ENCODE results near the gene SH3GL2. TPM values are rescaled to one million over a fixed set of nuclear protein-coding genes. Genes with fewer than 3 reads are reported as not detected.

SH3GL2 gene
- total and polyA plus RNA-seq, 2 donors (not counting 3 experiments of a cell fraction or from before 2014, with no cell fraction given), result 0.12 TPM; not detected in 1

DNA sequence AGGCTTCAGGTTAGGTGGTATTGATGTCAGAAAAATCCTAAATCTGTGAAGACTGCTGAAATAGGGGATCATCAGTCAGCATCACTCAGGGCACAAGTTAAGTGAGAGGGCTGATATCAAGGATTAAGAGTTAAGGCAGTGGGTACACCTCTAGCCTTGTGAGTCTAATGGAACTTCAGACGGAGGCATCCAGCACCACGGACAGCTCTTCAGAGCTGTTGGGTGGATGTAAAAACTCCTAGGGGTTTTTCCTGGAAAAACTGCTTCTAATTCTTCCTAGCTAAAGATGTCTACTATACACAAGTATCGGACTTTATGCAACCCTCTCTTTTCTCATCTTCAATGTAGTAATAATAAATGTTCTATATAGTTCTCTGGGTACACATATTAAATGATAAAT lies 165.9 kb downstream of the SH3GL2 start:
- Histone ChIP-seq H2AFZ (ENCODE audit: low read depth, low read length) (no peak overlapping the region), H3K4me2 (ENCODE audit: insufficient read depth, low read length) (no peak overlapping the region), H3K4me1 (ENCODE audit: control insufficient read depth, extremely low read depth, insufficient read depth, low read length) (no peaks in the 10 kb centered on the region), H3K9me1 (replicated peaks; ENCODE audit: control insufficient read depth, extremely low read depth, insufficient read depth, low read length) (no peaks in the 10 kb centered on the region), H3K9ac (replicated peaks; ENCODE audit: extremely low read depth, insufficient read depth, low read length) (no peak overlapping the region), H3K4me3 (replicated peaks in 1 of 3; ENCODE audit: insufficient read depth in 1 of 3, low read depth in 1 of 3, low read length in 3 of 3) (no peak overlapping the region), H3K27me3 (ENCODE audit: control insufficient read depth in 2 of 2, insufficient read depth in 2 of 2, low read length in 2 of 2) (no peaks in the 10 kb centered on the region), H4K20me1 (replicated peaks; ENCODE audit: control insufficient read depth, extremely low read depth, insufficient read depth, low read length) (no peaks in the 10 kb centered on the region), H3K36me3 (ENCODE audit: control insufficient read depth in 2 of 2, extremely low read depth in 1 of 2, insufficient read depth in 2 of 2, low read length in 2 of 2) (no peaks in the 10 kb centered on the region), H3K79me2 (ENCODE audit: control insufficient read depth, insufficient read depth, low read length) (no peaks in the 10 kb centered on the region), H3K9me3 (replicated peaks; ENCODE audit: control insufficient read depth, insufficient read depth, low read length) (no peaks in the 10 kb centered on the region), H3K27ac (ENCODE audit: insufficient read depth, low read depth, low read length) (no peak overlapping the region)
- POLR2A ChIA-PET, result interaction anchor here (0.6 kb wide), 1 partner anchor 1278 kb away, joined by 7 read pairs; no protein-coding TSS in a partner anchor
- intact Hi-C loops (cut with micrococcal nuclease), result no loop called here
- dilution Hi-C loops (cut with MboI; ENCODE audit: extremely low pct_ligation_motif_present, low sequenced_read_pairs), result no loop called here
- FAIRE-seq (no peak), DNase-seq (ENCODE audit: low read depth, low spot score) (peak; percentile 3)
- TF ChIP-seq, protein P1, sequence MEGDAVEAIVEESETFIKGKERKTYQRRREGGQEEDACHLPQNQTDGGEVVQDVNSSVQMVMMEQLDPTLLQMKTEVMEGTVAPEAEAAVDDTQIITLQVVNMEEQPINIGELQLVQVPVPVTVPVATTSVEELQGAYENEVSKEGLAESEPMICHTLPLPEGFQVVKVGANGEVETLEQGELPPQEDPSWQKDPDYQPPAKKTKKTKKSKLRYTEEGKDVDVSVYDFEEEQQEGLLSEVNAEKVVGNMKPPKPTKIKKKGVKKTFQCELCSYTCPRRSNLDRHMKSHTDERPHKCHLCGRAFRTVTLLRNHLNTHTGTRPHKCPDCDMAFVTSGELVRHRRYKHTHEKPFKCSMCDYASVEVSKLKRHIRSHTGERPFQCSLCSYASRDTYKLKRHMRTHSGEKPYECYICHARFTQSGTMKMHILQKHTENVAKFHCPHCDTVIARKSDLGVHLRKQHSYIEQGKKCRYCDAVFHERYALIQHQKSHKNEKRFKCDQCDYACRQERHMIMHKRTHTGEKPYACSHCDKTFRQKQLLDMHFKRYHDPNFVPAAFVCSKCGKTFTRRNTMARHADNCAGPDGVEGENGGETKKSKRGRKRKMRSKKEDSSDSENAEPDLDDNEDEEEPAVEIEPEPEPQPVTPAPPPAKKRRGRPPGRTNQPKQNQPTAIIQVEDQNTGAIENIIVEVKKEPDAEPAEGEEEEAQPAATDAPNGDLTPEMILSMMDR (IDR thresholded peaks at IDR 0.05; ENCODE audit: extremely low read depth in 1 of 2, insufficient read depth in 1 of 2, low read depth in 1 of 2, low read length in 2 of 2), result no peak
- CTCF ChIA-PET, result no interaction called here
- no TSS peak for BruUV-seq (replicated peaks)

DNA sequence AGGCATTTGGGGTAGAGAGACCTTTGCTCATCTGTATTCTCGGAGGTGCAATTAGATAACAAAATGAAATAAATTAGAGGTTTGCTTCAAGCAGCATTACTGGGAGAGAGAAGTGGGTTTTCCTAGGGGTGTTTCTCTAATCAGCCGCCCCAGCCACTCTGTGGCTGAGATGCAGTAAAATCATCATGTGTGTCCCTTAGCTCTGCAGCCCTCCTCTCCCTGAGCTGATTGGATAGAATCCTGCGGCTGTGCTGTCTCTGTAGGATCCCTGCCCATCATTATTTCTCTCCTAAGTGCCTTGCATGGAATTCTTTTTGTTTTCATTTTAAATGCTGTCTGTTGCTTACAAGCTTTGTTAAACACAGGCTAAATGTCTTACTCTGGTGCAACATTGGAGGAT lies 171.4 kb downstream of the SH3GL2 start:
- H3K36me3 ChIP-seq (ENCODE audit: control insufficient read depth in 2 of 2, extremely low read depth in 1 of 2, insufficient read depth in 2 of 2, low read length in 2 of 2), result no peaks in the 10 kb centered on the region
- no peak overlapping the region for H3K4me3 ChIP-seq (replicated peaks in 1 of 3; ENCODE audit: insufficient read depth in 1 of 3, low read depth in 1 of 3, low read length in 3 of 3)
- no peaks in the 10 kb centered on the region for H3K79me2 ChIP-seq (ENCODE audit: control insufficient read depth, insufficient read depth, low read length)
- no peak for TF ChIP-seq EZH2 (IDR thresholded peaks at IDR 0.05; ENCODE audit: borderline replicate concordance, low read depth, low read length, severe bottlenecking)
- no peak for TF ChIP-seq JUN (IDR thresholded peaks at IDR 0.05; ENCODE audit: borderline replicate concordance, insufficient read depth, insufficient read length, low read depth)
- TF ChIP-seq FOS (IDR thresholded peaks at IDR 0.05; ENCODE audit: borderline replicate concordance, insufficient read depth, low read length), result no peak
- TF ChIP-seq, protein P1 (IDR thresholded peaks at IDR 0.05; ENCODE audit: extremely low read depth in 1 of 2, insufficient read depth in 1 of 2, low read depth in 1 of 2, low read length in 2 of 2), result no peak
- ChIA-PET CTCF (no interaction called here), POLR2A (no interaction called here)
- H2AFZ ChIP-seq (ENCODE audit: low read depth, low read length), result no peak overlapping the region
- BruUV-seq (replicated peaks), result no TSS peak
- no peak overlapping the region for H3K9ac ChIP-seq (replicated peaks; ENCODE audit: extremely low read depth, insufficient read depth, low read length)
- H3K9me1 ChIP-seq (replicated peaks; ENCODE audit: control insufficient read depth, extremely low read depth, insufficient read depth, low read length), result no peaks in the 10 kb centered on the region
- no peak for DNase-seq (ENCODE audit: low read depth, low spot score)
- dilution Hi-C loops (cut with MboI; ENCODE audit: extremely low pct_ligation_motif_present, low sequenced_read_pairs) (no loop called here), intact Hi-C loops (cut with micrococcal nuclease) (no loop called here)
- no peak overlapping the region for H3K27ac ChIP-seq (ENCODE audit: insufficient read depth, low read depth, low read length)
- no peaks in the 10 kb centered on the region for H3K9me3 ChIP-seq (replicated peaks; ENCODE audit: control insufficient read depth, insufficient read depth, low read length)
- no peak overlapping the region for H3K4me2 ChIP-seq (ENCODE audit: insufficient read depth, low read length)
- no peak for FAIRE-seq
- H3K27me3 ChIP-seq (ENCODE audit: control insufficient read depth in 2 of 2, insufficient read depth in 2 of 2, low read length in 2 of 2), result no peaks in the 10 kb centered on the region
- H4K20me1 ChIP-seq (replicated peaks; ENCODE audit: control insufficient read depth, extremely low read depth, insufficient read depth, low read length), result no peaks in the 10 kb centered on the region
- H3K4me1 ChIP-seq (ENCODE audit: control insufficient read depth, extremely low read depth, insufficient read depth, low read length), result no peaks in the 10 kb centered on the region
